ENCODE data around the gene CCL17. TPM values are rescaled to one million over a fixed set of nuclear protein-coding genes. Genes with fewer than 3 reads are reported as not detected.
A peak's percentile ranks its signal among the peaks of the same experiment; 100 is the strongest.

The CCL17 gene
- total and polyA plus RNA-seq, 2 donors from 2014 or later: 1.5 TPM; not detected in 1

DNA sequence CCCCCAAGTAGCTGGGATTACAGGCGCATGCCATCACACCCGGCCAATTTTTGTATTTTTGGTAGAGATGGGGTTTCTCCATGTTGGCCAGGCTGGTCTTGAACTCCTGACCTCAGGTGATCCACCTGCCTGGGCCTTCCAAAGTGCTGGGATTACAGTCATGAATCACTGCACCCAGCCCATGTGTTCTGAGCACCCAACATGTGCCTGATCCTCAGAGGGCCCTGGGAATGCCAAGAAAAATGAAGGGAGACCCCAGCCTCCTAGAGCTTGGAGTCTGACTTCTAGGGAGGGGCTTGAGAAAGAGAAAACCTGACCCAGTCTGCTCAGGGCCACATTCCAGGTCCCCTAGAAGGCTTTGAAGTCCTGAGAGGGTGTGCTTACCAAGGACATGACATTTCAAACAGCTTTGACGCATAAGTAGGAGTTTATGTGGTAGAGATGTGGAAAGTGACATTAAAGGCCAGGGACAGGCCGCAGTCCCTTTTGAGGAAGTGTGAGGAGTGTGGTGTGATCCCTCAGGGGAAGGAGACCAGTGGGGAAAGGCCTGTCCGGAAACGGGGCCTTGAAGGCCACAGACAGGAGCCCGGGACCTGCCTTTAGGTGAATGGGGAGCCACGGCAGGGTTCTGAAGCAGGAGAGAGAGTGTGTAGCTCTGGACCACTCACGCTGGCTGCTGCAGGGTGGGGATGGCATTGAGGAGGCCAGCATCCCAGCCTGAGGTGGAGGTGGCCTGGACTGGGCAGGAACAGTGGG, 47.1 kb upstream of the CCL17 start:
- TF ChIP-seq, protein P1, sequence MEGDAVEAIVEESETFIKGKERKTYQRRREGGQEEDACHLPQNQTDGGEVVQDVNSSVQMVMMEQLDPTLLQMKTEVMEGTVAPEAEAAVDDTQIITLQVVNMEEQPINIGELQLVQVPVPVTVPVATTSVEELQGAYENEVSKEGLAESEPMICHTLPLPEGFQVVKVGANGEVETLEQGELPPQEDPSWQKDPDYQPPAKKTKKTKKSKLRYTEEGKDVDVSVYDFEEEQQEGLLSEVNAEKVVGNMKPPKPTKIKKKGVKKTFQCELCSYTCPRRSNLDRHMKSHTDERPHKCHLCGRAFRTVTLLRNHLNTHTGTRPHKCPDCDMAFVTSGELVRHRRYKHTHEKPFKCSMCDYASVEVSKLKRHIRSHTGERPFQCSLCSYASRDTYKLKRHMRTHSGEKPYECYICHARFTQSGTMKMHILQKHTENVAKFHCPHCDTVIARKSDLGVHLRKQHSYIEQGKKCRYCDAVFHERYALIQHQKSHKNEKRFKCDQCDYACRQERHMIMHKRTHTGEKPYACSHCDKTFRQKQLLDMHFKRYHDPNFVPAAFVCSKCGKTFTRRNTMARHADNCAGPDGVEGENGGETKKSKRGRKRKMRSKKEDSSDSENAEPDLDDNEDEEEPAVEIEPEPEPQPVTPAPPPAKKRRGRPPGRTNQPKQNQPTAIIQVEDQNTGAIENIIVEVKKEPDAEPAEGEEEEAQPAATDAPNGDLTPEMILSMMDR (IDR thresholded peaks at IDR 0.05; ENCODE audit: borderline replicate concordance, extremely low read depth, insufficient read depth): no peak
- no peaks in the 10 kb centered on the region for H3K27me3 ChIP-seq (ENCODE audit: control insufficient read depth, insufficient read depth, low read length)
- H3K4me1 ChIP-seq (ENCODE audit: control insufficient read depth in 2 of 3, insufficient read depth in 2 of 3, low read depth in 1 of 3, low read length in 3 of 3): peaks cover 0 to 5% (median 2%) of the 10 kb centered on the region in 3 donors
- DNase-seq (peak in 2 of 5 donors; percentile 20 to 39), FAIRE-seq (no peak)
- intact Hi-C loops (cut with DNase I): no loop called here
- H3K27ac ChIP-seq (ENCODE audit: low read depth in 2 of 2, low read length in 2 of 2): no peak overlapping the region
- H3K9ac ChIP-seq (ENCODE audit: low read length in 3 of 3): no peak overlapping the region
- no peaks in the 10 kb centered on the region for H3K36me3 ChIP-seq (ENCODE audit: control insufficient read depth in 2 of 3, insufficient read depth in 3 of 3, low read length in 3 of 3)
- H3K9me3 ChIP-seq (ENCODE audit: control insufficient read depth in 2 of 3, insufficient read depth in 1 of 3, low read length in 3 of 3): no peaks in the 10 kb centered on the region
- no peak overlapping the region for H3K4me3 ChIP-seq (ENCODE audit: low read length in 3 of 3)

DNA sequence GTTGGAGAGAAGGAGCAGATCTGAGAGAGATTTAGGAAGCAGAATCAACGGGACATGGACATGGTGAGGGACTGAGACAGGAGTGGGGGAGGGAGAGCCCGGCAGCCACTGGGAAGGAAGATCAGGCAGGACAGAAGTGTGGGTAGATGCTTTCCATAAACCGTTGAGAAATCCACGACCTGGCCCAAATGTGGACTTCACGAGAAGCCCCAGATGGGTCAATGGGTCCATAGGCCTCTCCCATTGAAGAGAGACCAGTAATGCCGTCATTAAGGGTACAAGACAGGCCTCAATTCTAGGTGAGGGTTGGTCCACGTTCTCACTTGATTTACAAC, 46.5 kb upstream of the CCL17 start:
- TF ChIP-seq, protein P1 (IDR thresholded peaks at IDR 0.05; ENCODE audit: borderline replicate concordance, extremely low read depth, insufficient read depth): no peak
- Histone ChIP-seq H3K9me3 (ENCODE audit: control insufficient read depth in 2 of 3, insufficient read depth in 1 of 3, low read length in 3 of 3) (no peaks in the 10 kb centered on the region), H3K9ac (ENCODE audit: low read length in 3 of 3) (no peak overlapping the region), H3K27me3 (ENCODE audit: control insufficient read depth, insufficient read depth, low read length) (no peaks in the 10 kb centered on the region), H3K27ac (ENCODE audit: low read depth in 2 of 2, low read length in 2 of 2) (no peak overlapping the region), H3K4me3 (ENCODE audit: low read length in 3 of 3) (no peak overlapping the region), H3K4me1 (ENCODE audit: control insufficient read depth in 2 of 3, insufficient read depth in 2 of 3, low read depth in 1 of 3, low read length in 3 of 3) (peaks cover 0 to 5% (median 2%) of the 10 kb centered on the region in 3 donors), H3K36me3 (ENCODE audit: control insufficient read depth in 2 of 3, insufficient read depth in 3 of 3, low read length in 3 of 3) (no peaks in the 10 kb centered on the region)
- DNase-seq (peak in 1 of 5 donors; percentile 31), FAIRE-seq (no peak)
- intact Hi-C loops (cut with DNase I): no loop called here

DNA sequence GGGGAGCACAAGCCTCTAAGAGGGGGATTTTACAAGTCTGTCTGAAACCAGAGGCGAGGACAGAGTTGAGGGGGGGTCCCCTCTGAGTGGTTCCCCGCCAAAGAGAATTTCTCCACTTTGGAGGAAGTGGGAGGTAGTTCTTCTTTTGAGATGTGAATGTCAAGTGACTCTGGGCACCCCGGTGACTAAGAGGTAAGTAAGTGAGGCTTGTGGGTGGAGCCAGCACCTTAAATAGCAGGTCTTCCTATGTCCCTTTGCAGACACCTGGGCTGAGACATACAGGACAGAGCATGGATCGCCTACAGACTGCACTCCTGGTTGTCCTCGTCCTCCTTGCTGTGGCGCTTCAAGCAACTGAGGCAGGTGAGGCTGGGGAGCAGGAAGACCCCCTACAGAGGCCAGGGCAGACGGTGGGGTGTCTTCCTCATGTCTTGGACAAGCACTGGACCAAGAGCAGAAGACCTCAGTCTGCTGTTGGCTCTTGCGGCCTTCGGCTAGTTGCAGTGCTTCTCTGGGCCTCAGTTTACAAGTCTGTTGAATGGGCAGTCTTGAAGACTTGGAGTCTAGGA, 46.0 kb upstream of the CCL17 start, which contains the start of gene CCL22:
Gene CCL22 (plus strand): TSS at position 257 of the 569 bp plus-strand sequence. CDS start 34 bp downstream, at position 291.
- no peak within 1 kb of the TSS for H3K9ac ChIP-seq (ENCODE audit: low read length in 3 of 3)
- TF ChIP-seq, protein P1 (IDR thresholded peaks at IDR 0.05; ENCODE audit: borderline replicate concordance, extremely low read depth, insufficient read depth): no peak
- H3K36me3 ChIP-seq (ENCODE audit: control insufficient read depth in 2 of 3, insufficient read depth in 3 of 3, low read length in 3 of 3): no peaks in the 10 kb centered on the region
- no peak within 1 kb of the TSS for H3K4me3 ChIP-seq (ENCODE audit: low read length in 3 of 3)
- DNase-seq: peak in 2 of 5 donors; percentile 18 to 44
- no peaks in the 10 kb centered on the region for H3K27me3 ChIP-seq (ENCODE audit: control insufficient read depth, insufficient read depth, low read length)
- H3K27ac ChIP-seq (ENCODE audit: low read depth in 2 of 2, low read length in 2 of 2): no peak within 1 kb of the TSS
- H3K4me1 ChIP-seq (ENCODE audit: control insufficient read depth in 2 of 3, insufficient read depth in 2 of 3, low read depth in 1 of 3, low read length in 3 of 3): peaks cover 0 to 5% (median 2%) of the 10 kb centered on the region in 3 donors
- intact Hi-C loops (cut with DNase I): no loop called here
- no peaks in the 10 kb centered on the region for H3K9me3 ChIP-seq (ENCODE audit: control insufficient read depth in 2 of 3, insufficient read depth in 1 of 3, low read length in 3 of 3)
- FAIRE-seq: no peak

Measured in kidney (tissue), 14 donors.